Spinal cord (tissue), 10 donors: ENCODE data around the gene SHPK. TPM values are rescaled to one million over a fixed set of nuclear protein-coding genes. Genes with fewer than 3 reads are reported as not detected.

Experiments used
- DNase-seq, 6 donors: peaks; one replicate each; pipeline versions ENCODE4 v3.0.0 to v3.0.0-alpha.2; 2013 to 2015; ENCODE audit warnings: low spot score in 6 of 6, low read depth in 4 of 6
- H3K27ac ChIP-seq: one replicate; pipeline ENCODE4 v1.5.1; 2013; ENCODE audit warnings: low read depth, low read length, control low read depth
- H3K27me3 ChIP-seq: one replicate; pipeline ENCODE4 v1.6.1; 2013; ENCODE audit warnings: low read length; ENCODE audit not compliant: control insufficient read depth, insufficient read depth
- H3K36me3 ChIP-seq: one replicate; pipeline ENCODE4 v1.6.1; 2013; ENCODE audit warnings: low read length; ENCODE audit not compliant: control insufficient read depth, insufficient read depth
- H3K4me1 ChIP-seq: one replicate; pipeline ENCODE4 v1.6.1; 2013; ENCODE audit warnings: low read length; ENCODE audit not compliant: control insufficient read depth, insufficient read depth
- H3K4me3 ChIP-seq: one replicate; pipeline ENCODE4 v1.5.1; 2013; ENCODE audit warnings: low read depth, low read length, control low read depth
- H3K9me3 ChIP-seq: one replicate; pipeline ENCODE4 v1.6.1; 2013; ENCODE audit warnings: low read length; ENCODE audit not compliant: control insufficient read depth, insufficient read depth
- WGBS: methylation state at CpG from one replicate; pipeline ENCODE4 v1.1.5; 2013; ENCODE audit warnings: missing lambda C conversion rate; ENCODE audit not compliant: insufficient coverage; 5-methylcytosine and 5-hydroxymethylcytosine counted together
- long read RNA-seq, 4 donors: transcript quantifications; one replicate each; lab custom pipeline, GENCODE V29; 2026
- polyA plus RNA-seq, 2 donors: library from polyadenylated mRNA; unstranded; fragments of 120-200 nt; gene quantifications; one replicate each; pipeline ENCODE4 v1.2.1, GENCODE V29; 2013; ENCODE audit not compliant: insufficient read length in 2 of 2
- total RNA-seq, 2 donors: library from RNA; depleted of rRNA in 1 of 2; stranded (reverse); fragments of 120-200 nt in 1 of 2; fragments of >200 nt in 1 of 2; gene quantifications; one replicate each; pipeline versions ENCODE4 v1.2.3 to v1.2.4, GENCODE V29; 2013 to 2014
- donor health status: healthy.

The SHPK gene
- 10 to 100 TPM in 1 of 2 donors, 1 to 10 TPM in 1; 9.6 to 16.2 TPM for total RNA-seq
- 10 to 100 TPM; 13.1 to 14.9 TPM for polyA plus RNA-seq
- long read RNA-seq, donor 1, partial matches to known transcripts = 0 of 4 reads
- long read RNA-seq, donor 1, other reads (novel, unspliced or antisense) = 0 of 4 reads
- long read RNA-seq, donor 2 = 0 reads
- long read RNA-seq, donor 3, partial matches to known transcripts = 0 of 1 reads
- long read RNA-seq, donor 3, other reads (novel, unspliced or antisense) = 0 of 1 reads
- long read RNA-seq, donor 4, transcript SHPK-201 (7 exons, 3,838 nt) = major isoform, 5 of 5 reads
- long read RNA-seq, donor 4, partial matches to known transcripts = 0 of 5 reads
- long read RNA-seq, donor 4, other reads (novel, unspliced or antisense) = 0 of 5 reads

- WGBS = under 1% methylated on average over 68 of the region's 68 CpGs
- Histone ChIP-seq H3K4me1 (peaks cover 22% of the 10 kb centered on the region), H3K27me3 (no peaks in the 10 kb centered on the region)
Observed at GRCh38 chr17:3636154-3636907, at the start of gene SHPK, which contains the start of gene CTNS. Gene SHPK (minus strand): TSS chr17:3636250. CDS start chr17:3636219, 31 bp downstream. Gene CTNS (plus strand): TSS chr17:3636760. CDS start chr17:3640207, 3,447 bp downstream.

GRCh38 chr17:3685174-3685573, 49.1 kb upstream of the SHPK start:
- H3K4me1 ChIP-seq = peaks cover 6% of the 10 kb centered on the region
- no peak overlapping the region for H3K4me3 ChIP-seq
- no peaks in the 10 kb centered on the region for H3K9me3 ChIP-seq
- peaks cover 17% of the 10 kb centered on the region for H3K36me3 ChIP-seq
- no peak for DNase-seq
- 37% methylated on average over 7 of the region's 13 CpGs for WGBS
- peaks cover 12% of the 10 kb centered on the region for H3K27me3 ChIP-seq
- no peak overlapping the region for H3K27ac ChIP-seq

More at GRCh38 chr17:3636154-3636907, at the start of gene SHPK, which contains the start of gene CTNS:
- Histone ChIP-seq H3K27ac (peak within 1 kb of the TSS; percentile 99), H3K36me3 (peaks cover 27% of the 10 kb centered on the region), H3K4me3 (peak within 1 kb of the TSS; percentile 86), H3K9me3 (no peaks in the 10 kb centered on the region)
- peak; percentile 87 to 99 (median 92) for DNase-seq

GRCh38 chr17:3683054-3683511, 47.0 kb upstream of the SHPK start:
- H3K27ac ChIP-seq = no peak overlapping the region
- H3K9me3 ChIP-seq = no peaks in the 10 kb centered on the region
- peaks cover 5% of the 10 kb centered on the region for H3K4me1 ChIP-seq
- H3K36me3 ChIP-seq = peaks cover 22% of the 10 kb centered on the region
- H3K27me3 ChIP-seq = peaks cover 12% of the 10 kb centered on the region
- H3K4me3 ChIP-seq = no peak overlapping the region
- DNase-seq = no peak
- 59% methylated on average over 6 of the region's 10 CpGs for WGBS

- no peak for DNase-seq
- no peak overlapping the region for H3K27ac ChIP-seq
- H3K36me3 ChIP-seq = peaks cover 22% of the 10 kb centered on the region
- H3K27me3 ChIP-seq = peaks cover 12% of the 10 kb centered on the region
- H3K9me3 ChIP-seq = no peaks in the 10 kb centered on the region
- H3K4me3 ChIP-seq = no peak overlapping the region
- 87% methylated on average over 11 of the region's 12 CpGs for WGBS
- H3K4me1 ChIP-seq = peaks cover 3% of the 10 kb centered on the region
Observed at GRCh38 chr17:3682033-3682432, 46.0 kb upstream of the SHPK start.

GRCh38 chr17:3681565-3681964, 45.5 kb upstream of the SHPK start:
- H3K27ac ChIP-seq = no peak overlapping the region

GRCh38 chr17:3681057-3681456, 45.0 kb upstream of the SHPK start:
- 86% methylated on average over 12 of the region's 12 CpGs for WGBS
- H3K27ac ChIP-seq = no peak overlapping the region
- no peak overlapping the region for H3K4me3 ChIP-seq
- peaks cover 22% of the 10 kb centered on the region for H3K36me3 ChIP-seq
- no peak for DNase-seq
- peaks cover 12% of the 10 kb centered on the region for H3K27me3 ChIP-seq
- no peaks in the 10 kb centered on the region for H3K9me3 ChIP-seq
- H3K4me1 ChIP-seq = peaks cover 3% of the 10 kb centered on the region

More at GRCh38 chr17:3681565-3681964, 45.5 kb upstream of the SHPK start:
- Histone ChIP-seq H3K27me3 (peaks cover 12% of the 10 kb centered on the region), H3K9me3 (no peaks in the 10 kb centered on the region), H3K4me1 (peaks cover 3% of the 10 kb centered on the region), H3K4me3 (no peak overlapping the region), H3K36me3 (peaks cover 22% of the 10 kb centered on the region)
- no peak for DNase-seq
- 84% methylated on average over 19 of the region's 20 CpGs for WGBS

GRCh38 chr17:3679531-3680126, 43.6 kb upstream of the SHPK start:
- 71% methylated on average over 20 of the region's 20 CpGs for WGBS
- no peak overlapping the region for H3K27ac ChIP-seq
- peaks cover 25% of the 10 kb centered on the region for H3K36me3 ChIP-seq
- no peak for DNase-seq
- H3K4me1 ChIP-seq = no peaks in the 10 kb centered on the region
- peaks cover 6% of the 10 kb centered on the region for H3K27me3 ChIP-seq
- H3K4me3 ChIP-seq = no peak overlapping the region
- no peaks in the 10 kb centered on the region for H3K9me3 ChIP-seq

GRCh38 chr17:3678821-3679530, 42.9 kb upstream of the SHPK start:
- H3K4me1 ChIP-seq = no peaks in the 10 kb centered on the region
- no peak for DNase-seq
- peaks cover 4% of the 10 kb centered on the region for H3K27me3 ChIP-seq
- no peak overlapping the region for H3K4me3 ChIP-seq
- no peaks in the 10 kb centered on the region for H3K9me3 ChIP-seq
- H3K27ac ChIP-seq = no peak overlapping the region
- peaks cover 21% of the 10 kb centered on the region for H3K36me3 ChIP-seq
- WGBS = 88% methylated on average over 21 of the region's 27 CpGs
